IMR-90 (cell line): ENCODE results near the gene AASS. TPM values are rescaled to one million over a fixed set of nuclear protein-coding genes. Genes with fewer than 3 reads are reported as not detected.

Experiments used
- ATAC-seq: fragments of 200-7000 bp; cut with Tn5 transposase; 2 replicates; pipeline ENCODE4 v1.9.1; 2020; ENCODE audit warnings: low read depth, mild to moderate bottlenecking, moderate library complexity
- BruUV-seq: library from RNA; stranded (reverse); fragments of 400-500 nt; replicated peaks from 2 replicates; lab custom pipeline; 2021; lab: Mats Ljungman, UMichigan
- CTCF ChIA-PET: fragments of 300-600 bp; formaldehyde crosslinking; extraction: SDS; loops from one replicate; lab custom pipeline; 2021; ENCODE audit warnings: antibody characterized with exemption; lab: Yijun Ruan, JAX
- POLR2A ChIA-PET: fragments of 300-600 bp; sonication (Branson Sonifier 250); formaldehyde crosslinking; loops from one replicate; lab custom pipeline; 2022; ENCODE audit warnings: antibody characterized with exemption; ENCODE audit not compliant: unreplicated experiment; lab: Charles Lee
- DNase-seq: peaks from one replicate; pipeline ENCODE4 v3.0.0; 2013
- H2AFZ ChIP-seq: replicated peaks from 2 replicates; pipeline ENCODE3; 2013; ENCODE audit warnings: low read length, mild to moderate bottlenecking; ENCODE audit not compliant: poor library complexity
- H2AK5ac ChIP-seq: 2 replicates; pipeline ENCODE4 v1.6.1; 2013; ENCODE audit warnings: low read depth, low read length, inconsistent platforms
- H2AK9ac ChIP-seq: replicated peaks from 2 replicates; pipeline ENCODE3; 2013; ENCODE audit warnings: mild to moderate bottlenecking, low read depth, low read length, moderate library complexity; ENCODE audit not compliant: poor library complexity
- H2BK120ac ChIP-seq: 2 replicates; pipeline ENCODE4 v1.6.1; 2013; ENCODE audit warnings: low read depth, low read length, inconsistent platforms
- H2BK15ac ChIP-seq: 3 replicates; pipeline ENCODE4 v1.6.1; 2013; ENCODE audit warnings: low read depth, low read length, inconsistent platforms
- H2BK20ac ChIP-seq: 2 replicates; pipeline ENCODE4 v1.6.1; 2013; ENCODE audit warnings: low read depth, mild to moderate bottlenecking, inconsistent platforms, low read length, moderate library complexity
- H2BK5ac ChIP-seq: 2 replicates; pipeline ENCODE4 v1.6.1; 2013; ENCODE audit warnings: mild to moderate bottlenecking, low read depth, low read length, inconsistent platforms; ENCODE audit not compliant: poor library complexity, severe bottlenecking
- H3K14ac ChIP-seq: replicated peaks from 2 replicates; pipeline ENCODE4 v1.6.1; 2013; ENCODE audit warnings: low read depth, low read length, inconsistent platforms
- H3K18ac ChIP-seq: 2 replicates; pipeline ENCODE4 v1.6.1; 2013; ENCODE audit warnings: low read depth, low read length, control low read depth
- H3K23ac ChIP-seq: 2 replicates; pipeline ENCODE4 v1.6.1; 2013; ENCODE audit warnings: low read depth, low read length, inconsistent platforms
- H3K27ac ChIP-seq: 2 replicates; pipeline ENCODE4 v1.5.1; 2013; ENCODE audit warnings: mild to moderate bottlenecking, control low read depth, low read length; ENCODE audit not compliant: insufficient read depth
- H3K27me3 ChIP-seq: 2 replicates; pipeline ENCODE4 v1.6.1; 2013; ENCODE audit warnings: low read length; ENCODE audit not compliant: control insufficient read depth, insufficient read depth
- H3K36me3 ChIP-seq: 2 replicates; pipeline ENCODE4 v1.6.1; 2013; ENCODE audit warnings: low read length, mixed read lengths; ENCODE audit not compliant: control insufficient read depth, insufficient read depth
- H3K4ac ChIP-seq: 2 replicates; pipeline ENCODE4 v1.6.1; 2013; ENCODE audit warnings: low read depth, low read length, inconsistent platforms
- H3K4me1 ChIP-seq: 2 replicates; pipeline ENCODE4 v1.6.1; 2013; ENCODE audit warnings: low read length, mixed read lengths; ENCODE audit not compliant: control insufficient read depth, insufficient read depth
- H3K4me2 ChIP-seq: 2 replicates; pipeline ENCODE4 v1.6.1; 2013; ENCODE audit warnings: low read depth, mild to moderate bottlenecking, control low read depth, low read length, moderate library complexity
- H3K4me3 ChIP-seq: 2 replicates; pipeline ENCODE4 v1.5.1; 2013; ENCODE audit warnings: low read depth, mild to moderate bottlenecking, control low read depth, low read length, moderate library complexity; ENCODE audit not compliant: insufficient read depth
- H3K56ac ChIP-seq: 2 replicates; pipeline ENCODE4 v1.6.1; 2013; ENCODE audit warnings: low read length, inconsistent platforms; ENCODE audit not compliant: insufficient read depth; ENCODE audit errors: extremely low read depth
- H3K79me1 ChIP-seq, 2 experiments: 2 replicates each; pipeline ENCODE4 v1.6.1; 2013; ENCODE audit warnings: low read length in 2 of 2, inconsistent platforms in 1 of 2, low read depth in 1 of 2
- H3K9ac ChIP-seq: 2 replicates; pipeline ENCODE4 v1.6.1; 2013; ENCODE audit warnings: low read depth, low read length, control low read depth
- H3K9me1 ChIP-seq: 2 replicates; pipeline ENCODE4 v1.6.1; 2013; ENCODE audit warnings: low read length, inconsistent platforms; ENCODE audit not compliant: insufficient read depth
- H3K9me3 ChIP-seq: 2 replicates; pipeline ENCODE4 v1.6.1; 2013; ENCODE audit warnings: low read length; ENCODE audit not compliant: control insufficient read depth, insufficient read depth
- H4K20me1 ChIP-seq: 2 replicates; pipeline ENCODE4 v1.6.1; 2013; ENCODE audit warnings: low read length, inconsistent platforms; ENCODE audit not compliant: insufficient read depth
- H4K5ac ChIP-seq: 2 replicates; pipeline ENCODE4 v1.6.1; 2013; ENCODE audit warnings: mild to moderate bottlenecking, low read depth, low read length, control low read depth
- H4K8ac ChIP-seq, 2 experiments: 2 replicates each; pipeline ENCODE4 v1.6.1; 2013; ENCODE audit warnings: low read depth in 2 of 2, low read length in 2 of 2, control low read depth in 1 of 2, inconsistent platforms in 1 of 2
- H4K91ac ChIP-seq: 2 replicates; pipeline ENCODE4 v1.6.1; 2013; ENCODE audit warnings: low read depth, low read length, inconsistent platforms; ENCODE audit not compliant: insufficient read depth
- CHD1 ChIP-seq: IDR thresholded peaks from 2 replicates; pipeline ENCODE4 v1.6.1; 2012; ENCODE audit warnings: low read depth, low read length, improper control_type of control experiment
- MXI1 ChIP-seq: IDR thresholded peaks from 2 replicates; pipeline ENCODE4 v1.6.1; 2012; ENCODE audit warnings: low read depth, mild to moderate bottlenecking, low read length, moderate library complexity, borderline replicate concordance
- RFX5 ChIP-seq: IDR thresholded peaks from 2 replicates; pipeline ENCODE4 v1.8.0; 2012; ENCODE audit warnings: low read depth, mild to moderate bottlenecking, low read length, moderate library complexity
- SMC3 ChIP-seq: fragments of 150-350 bp; IDR thresholded peaks from 2 replicates; pipeline ENCODE4 v1.6.1; 2016; ENCODE audit warnings: low read depth, mild to moderate bottlenecking, antibody characterized with exemption, low read length, moderate library complexity
- USF2 ChIP-seq: fragments of 150-350 bp; IDR thresholded peaks from 2 replicates; pipeline ENCODE4 v1.6.1; 2017; ENCODE audit warnings: mild to moderate bottlenecking, antibody characterized with exemption, low read length, low read depth
- WGBS, 2 experiments: methylation state at CpG; one replicate each; pipeline versions ENCODE4 v1.1.5 to v1.1.7; 2013; ENCODE audit warnings: missing lambda C conversion rate in 2 of 2; ENCODE audit not compliant: insufficient read length in 1 of 2; ENCODE audit errors: extremely low coverage in 2 of 2; 5-methylcytosine and 5-hydroxymethylcytosine counted together
- dilution Hi-C: fragments of 300-500 bp; cut with HindIII; formaldehyde crosslinking; loops from one replicate; pipeline ENCODE4 v1.14.3; 2018; ENCODE audit warnings: low sequenced_read_pairs; ENCODE audit not compliant: unreplicated experiment
- in situ Hi-C: fragments of 300-500 bp; cut with MboI; formaldehyde crosslinking; loops from 3 replicates; pipeline ENCODE4 v1.14.3; 2019; ENCODE audit warnings: low sequenced_read_pairs, inconsistent platforms, mixed read lengths
- intact Hi-C: fragments of 100-400 bp; cut with micrococcal nuclease; formaldehyde crosslinking; loops from 2 replicates; pipeline ENCODE4 v1.10.0; 2022
- polyA plus RNA-seq, 3 experiments: library from polyadenylated mRNA; depleted of rRNA; stranded (reverse); fragments of >200 nt; gene quantifications; 2 replicates each; pipeline ENCODE4 v1.2.3, GENCODE V29; 2012; ENCODE audit warnings: low replicate concordance in 1 of 3
- total RNA-seq: library from RNA; depleted of rRNA; stranded (reverse); fragments of >200 nt; gene quantifications from 2 replicates; pipeline ENCODE4 v1.2.3, GENCODE V29; 2012
- TF ChIP-seq, protein P1 (sequence below): fragments of 150-350 bp; IDR thresholded peaks from 2 replicates; pipeline ENCODE4 v1.6.1; 2016; ENCODE audit warnings: low read depth, mild to moderate bottlenecking, low read length, moderate library complexity, borderline replicate concordance

The AASS gene
- total and polyA plus RNA-seq, 2 of the 4 experiments (the other 2 are of a cell fraction), result 6.1 to 12.9 TPM

- Histone ChIP-seq H2AFZ (no peak overlapping the region), H3K36me3 (no peaks in the 10 kb centered on the region), H3K56ac (no peak overlapping the region), H4K8ac (no peak overlapping the region; a peak in 1 of 4 replicates), H3K23ac (no peak overlapping the region), H2AK9ac (no peak overlapping the region), H3K27me3 (no peaks in the 10 kb centered on the region), H3K4ac (no peak overlapping the region), H2AK5ac (no peak overlapping the region), H3K27ac (no peak overlapping the region), H2BK120ac (no peak overlapping the region), H2BK15ac (no peak overlapping the region), H3K4me2 (peak overlapping the region; percentile 40; the same call in 1 of the 2 replicates), H3K9ac (no peak overlapping the region), H3K9me3 (no peaks in the 10 kb centered on the region), H3K79me1 (peaks cover 3 to 30% of the 10 kb centered on the region in 2 experiments), H2BK20ac (no peak overlapping the region), H3K14ac (no peak overlapping the region), H2BK5ac (no peak overlapping the region), H3K9me1 (no peaks in the 10 kb centered on the region), H4K20me1 (no peaks in the 10 kb centered on the region; the same call in 1 of the 2 replicates), H4K5ac (no peak overlapping the region), H3K18ac (no peak overlapping the region), H3K4me1 (peaks cover 7% of the 10 kb centered on the region), H4K91ac (no peak overlapping the region), H3K4me3 (no peak overlapping the region)
- ATAC-seq (no peak), DNase-seq (no peak)
- ChIA-PET CTCF (no interaction called here), POLR2A (no interaction called here)
- in situ Hi-C loops, result no loop called here
- dilution Hi-C loops, result no loop called here
- BruUV-seq, result no TSS peak
- WGBS, 2 experiments, result no CpG with 5 or more reads among the region's 3 CpGs
- TF ChIP-seq RFX5, result no peak
- TF ChIP-seq, protein P1, sequence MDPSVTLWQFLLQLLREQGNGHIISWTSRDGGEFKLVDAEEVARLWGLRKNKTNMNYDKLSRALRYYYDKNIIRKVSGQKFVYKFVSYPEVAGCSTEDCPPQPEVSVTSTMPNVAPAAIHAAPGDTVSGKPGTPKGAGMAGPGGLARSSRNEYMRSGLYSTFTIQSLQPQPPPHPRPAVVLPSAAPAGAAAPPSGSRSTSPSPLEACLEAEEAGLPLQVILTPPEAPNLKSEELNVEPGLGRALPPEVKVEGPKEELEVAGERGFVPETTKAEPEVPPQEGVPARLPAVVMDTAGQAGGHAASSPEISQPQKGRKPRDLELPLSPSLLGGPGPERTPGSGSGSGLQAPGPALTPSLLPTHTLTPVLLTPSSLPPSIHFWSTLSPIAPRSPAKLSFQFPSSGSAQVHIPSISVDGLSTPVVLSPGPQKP, result no peak
- no peak for TF ChIP-seq SMC3
- TF ChIP-seq CHD1, result no peak
- TF ChIP-seq MXI1, result no peak
- TF ChIP-seq USF2, result no peak
- intact Hi-C loops, result no loop called here
These were observed 8.0 kb downstream of the AASS start for GRCh38 chr7:122136078-122136477.
